ENCODE results near the gene TMEM81.

DNA sequence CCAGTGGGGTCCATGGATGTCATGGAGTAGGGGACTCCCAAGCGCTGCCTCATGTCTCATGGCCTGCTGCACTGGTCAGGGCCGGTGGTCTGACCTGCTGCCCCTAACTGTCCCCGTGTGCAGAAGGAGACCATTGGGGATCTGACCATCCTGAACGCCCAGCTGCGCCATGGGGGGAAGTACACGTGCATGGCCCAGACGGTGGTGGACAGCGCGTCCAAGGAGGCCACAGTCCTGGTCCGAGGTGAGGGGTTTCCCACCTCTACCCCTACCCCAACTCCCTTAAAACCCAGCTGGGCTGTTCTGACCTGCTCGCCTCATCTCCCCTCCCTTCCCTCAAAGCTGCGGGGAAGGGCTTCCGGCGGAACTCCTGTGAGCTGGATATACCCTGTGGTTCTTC lies 18.6 kb downstream of the TMEM81 start:
- TF ChIP-seq, protein P1, sequence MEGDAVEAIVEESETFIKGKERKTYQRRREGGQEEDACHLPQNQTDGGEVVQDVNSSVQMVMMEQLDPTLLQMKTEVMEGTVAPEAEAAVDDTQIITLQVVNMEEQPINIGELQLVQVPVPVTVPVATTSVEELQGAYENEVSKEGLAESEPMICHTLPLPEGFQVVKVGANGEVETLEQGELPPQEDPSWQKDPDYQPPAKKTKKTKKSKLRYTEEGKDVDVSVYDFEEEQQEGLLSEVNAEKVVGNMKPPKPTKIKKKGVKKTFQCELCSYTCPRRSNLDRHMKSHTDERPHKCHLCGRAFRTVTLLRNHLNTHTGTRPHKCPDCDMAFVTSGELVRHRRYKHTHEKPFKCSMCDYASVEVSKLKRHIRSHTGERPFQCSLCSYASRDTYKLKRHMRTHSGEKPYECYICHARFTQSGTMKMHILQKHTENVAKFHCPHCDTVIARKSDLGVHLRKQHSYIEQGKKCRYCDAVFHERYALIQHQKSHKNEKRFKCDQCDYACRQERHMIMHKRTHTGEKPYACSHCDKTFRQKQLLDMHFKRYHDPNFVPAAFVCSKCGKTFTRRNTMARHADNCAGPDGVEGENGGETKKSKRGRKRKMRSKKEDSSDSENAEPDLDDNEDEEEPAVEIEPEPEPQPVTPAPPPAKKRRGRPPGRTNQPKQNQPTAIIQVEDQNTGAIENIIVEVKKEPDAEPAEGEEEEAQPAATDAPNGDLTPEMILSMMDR (IDR thresholded peaks at IDR 0.05), result no peak
- TF ChIP-seq POLR2AphosphoS5 (IDR thresholded peaks at IDR 0.05) (no peak), POLR2A (IDR thresholded peaks at IDR 0.05) (no peak), EP300 (IDR thresholded peaks at IDR 0.05) (no peak)

Measured in sigmoid colon (tissue), 4 donors.